Smooth muscle cell (in vitro differentiated cells): Measurements from ENCODE around the gene ZNF134. TPM values are rescaled to one million over a fixed set of nuclear protein-coding genes. Genes with fewer than 3 reads are reported as not detected.

Experiments used
- DNase-seq: peaks from one replicate; lab custom pipeline; 2025; ENCODE audit not compliant: unreplicated experiment; lab: John Stamatoyannopoulos, UW
- H2AFZ ChIP-seq: fragments of 200-600 bp; sonication (generic); 2 replicates; pipeline ENCODE4 v1.6.0; 2016; ENCODE audit warnings: antibody characterized with exemption, low read depth, mild to moderate bottlenecking
- H3F3A ChIP-seq: fragments of 200-600 bp; sonication (generic); 2 replicates; pipeline ENCODE4 v1.6.0; 2017; ENCODE audit warnings: antibody characterized with exemption, low read depth
- H3K27ac ChIP-seq: fragments of 200-600 bp; sonication (generic); 2 replicates; pipeline ENCODE4 v1.5.1; 2016; ENCODE audit warnings: low read depth, mild to moderate bottlenecking
- H3K27me3 ChIP-seq: fragments of 200-600 bp; sonication (generic); 2 replicates; pipeline ENCODE4 v1.6.1; 2016; ENCODE audit warnings: low read depth, mild to moderate bottlenecking
- H3K36me3 ChIP-seq: fragments of 200-600 bp; sonication (generic); 2 replicates; pipeline ENCODE4 v1.5.1; 2016; ENCODE audit warnings: low read depth
- H3K4me1 ChIP-seq: fragments of 200-600 bp; sonication (generic); 2 replicates; pipeline ENCODE4 v1.5.1; 2016; ENCODE audit warnings: low read depth
- H3K4me2 ChIP-seq: fragments of 200-600 bp; sonication (generic); 2 replicates; pipeline ENCODE4 v1.6.0; 2016; ENCODE audit warnings: mild to moderate bottlenecking
- H3K4me3 ChIP-seq: fragments of 200-600 bp; sonication (generic); 2 replicates; pipeline ENCODE4 v1.5.1; 2016; ENCODE audit warnings: mild to moderate bottlenecking
- H3K79me2 ChIP-seq: fragments of 200-600 bp; sonication (generic); 2 replicates; pipeline ENCODE4 v1.6.0; 2016; ENCODE audit warnings: low read depth, mild to moderate bottlenecking
- H3K9ac ChIP-seq: fragments of 200-600 bp; sonication (generic); 2 replicates; pipeline ENCODE4 v1.6.0; 2016; ENCODE audit warnings: low read depth
- H3K9me3 ChIP-seq: fragments of 200-600 bp; sonication (generic); replicated peaks from 2 replicates; pipeline ENCODE4 v1.5.1; 2016; ENCODE audit warnings: low read depth
- H4K20me1 ChIP-seq: fragments of 200-600 bp; sonication (generic); 2 replicates; pipeline ENCODE4 v1.6.0; 2016; ENCODE audit warnings: low read depth
- CTCF ChIP-seq: fragments of 200-600 bp; sonication (generic); IDR thresholded peaks from 2 replicates; pipeline ENCODE4 v1.5.1; 2017; ENCODE audit warnings: borderline replicate concordance, mild to moderate bottlenecking, antibody characterized with exemption; ENCODE audit not compliant: insufficient read depth, poor library complexity, severe bottlenecking
- WGBS: methylation state at CpG from one replicate; pipeline ENCODE4 v1.1.7; 2016; ENCODE audit warnings: low lambda C conversion rate; 5-methylcytosine and 5-hydroxymethylcytosine counted together
- polyA plus RNA-seq: library from polyadenylated mRNA; unstranded; fragments of >200 nt; fragmentation: Nextera tagmentation; extraction: Ambion mirVana; gene quantifications from 2 replicates; pipeline ENCODE4 v1.2.1, GENCODE V29; 2016
- total RNA-seq: library from RNA; depleted of rRNA; stranded (reverse); fragments of >200 nt; gene quantifications from 2 replicates; pipeline ENCODE4 v1.2.3, GENCODE V29; 2014

Gene ZNF134
- total and polyA plus RNA-seq, 2 experiments from 2014 or later, result 7.0 to 27.6 TPM

DNA sequence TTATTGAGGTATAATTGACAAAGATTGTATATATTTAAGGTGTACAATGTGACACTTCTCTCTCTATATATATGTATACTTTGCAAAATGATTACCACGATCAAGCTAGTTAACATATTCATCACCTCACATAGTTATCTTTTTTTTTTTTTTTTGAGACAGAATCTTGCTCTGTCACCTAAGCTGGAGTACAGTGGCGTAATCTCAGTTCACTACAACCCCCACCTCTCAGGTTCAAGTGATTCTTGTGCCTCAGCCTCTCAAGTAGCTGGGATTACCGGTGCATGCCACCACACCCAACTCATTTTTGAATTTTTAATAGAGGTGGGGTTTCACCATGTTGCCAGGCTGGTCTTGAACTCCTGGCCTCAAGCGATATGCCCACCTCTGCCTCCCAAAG is 58.4 kb downstream of the ZNF134 start:
- Histone ChIP-seq H3K9me3 (no peaks in the 10 kb centered on the region), H3K4me2 (no peak overlapping the region), H3F3A (no peaks in the 10 kb centered on the region), H3K9ac (no peak overlapping the region), H3K4me3 (no peak overlapping the region), H3K4me1 (no peaks in the 10 kb centered on the region), H3K27ac (no peak overlapping the region), H3K36me3 (no peaks in the 10 kb centered on the region), H3K79me2 (no peaks in the 10 kb centered on the region), H2AFZ (no peak overlapping the region), H4K20me1 (no peaks in the 10 kb centered on the region), H3K27me3 (no peaks in the 10 kb centered on the region)
- DNase-seq, result no peak
- 86% methylated on average over 4 of the region's 4 CpGs for WGBS
- no peak for TF ChIP-seq CTCF

Other genes starting within 250 kb of the ZNF134 start
- 26.9 and 27.3 TPM in 2 replicates for gene ZNF548, start 224.4 kb upstream of the ZNF134 start, total RNA-seq
- 12.3 and 13.1 TPM in 2 replicates for gene ZNF548, start 224.4 kb upstream of the ZNF134 start, polyA plus RNA-seq
- 4.3 and 7.0 TPM in 2 replicates for gene ZNF17, start 203.1 kb upstream of the ZNF134 start, total RNA-seq
- gene ZNF17, start 203.1 kb upstream of the ZNF134 start, polyA plus RNA-seq, result 0.95 and 3.1 TPM in 2 replicates
- gene ZNF749, start 178.9 kb upstream of the ZNF134 start, total RNA-seq, result 4.0 and 9.4 TPM in 2 replicates
- 1.6 and 3.1 TPM in 2 replicates for gene ZNF749, start 178.9 kb upstream of the ZNF134 start, polyA plus RNA-seq
- 0.45 and 0.67 TPM in 2 replicates for gene VN1R1, start 157.1 kb upstream of the ZNF134 start, total RNA-seq
- gene VN1R1, start 157.1 kb upstream of the ZNF134 start, polyA plus RNA-seq, result 0.50 TPM in 1 of 2 replicates, not detected in the other
- gene ZNF772, start 136.7 kb upstream of the ZNF134 start, total RNA-seq, result 8.2 and 11.2 TPM in 2 replicates
- gene ZNF772, start 136.7 kb upstream of the ZNF134 start, polyA plus RNA-seq, result 1.4 and 2.1 TPM in 2 replicates
- 11.5 and 20.5 TPM in 2 replicates for gene ZNF419, start 126.5 kb upstream of the ZNF134 start, total RNA-seq
- gene ZNF419, start 126.5 kb upstream of the ZNF134 start, polyA plus RNA-seq, result 9.4 and 9.8 TPM in 2 replicates
- gene ZNF773, start 114.3 kb upstream of the ZNF134 start, total RNA-seq, result 7.9 and 17.2 TPM in 2 replicates
- gene ZNF773, start 114.3 kb upstream of the ZNF134 start, polyA plus RNA-seq, result 7.3 and 9.6 TPM in 2 replicates
- 7.0 TPM in 2 replicates for gene ZNF549, start 86.9 kb upstream of the ZNF134 start, total RNA-seq
- gene ZNF549, start 86.9 kb upstream of the ZNF134 start, polyA plus RNA-seq, result 4.4 and 4.7 TPM in 2 replicates
- gene ZNF550, start 54.4 kb upstream of the ZNF134 start, total RNA-seq, result 5.1 and 6.3 TPM in 2 replicates
- gene ZNF550, start 54.4 kb upstream of the ZNF134 start, polyA plus RNA-seq, result 3.6 and 5.9 TPM in 2 replicates
- 5.4 and 6.6 TPM in 2 replicates for gene ZNF416, start 35.3 kb upstream of the ZNF134 start, total RNA-seq
- gene ZNF416, start 35.3 kb upstream of the ZNF134 start, polyA plus RNA-seq, result 3.6 TPM in 2 replicates
- 6.5 and 9.1 TPM in 2 replicates for gene ZIK1, start 30.1 kb upstream of the ZNF134 start, total RNA-seq
- 4.6 and 6.6 TPM in 2 replicates for gene ZIK1, start 30.1 kb upstream of the ZNF134 start, polyA plus RNA-seq
- gene ZNF530, start 14.4 kb upstream of the ZNF134 start, total RNA-seq, result 3.0 and 3.2 TPM in 2 replicates
- gene ZNF530, start 14.4 kb upstream of the ZNF134 start, polyA plus RNA-seq, result 3.5 and 3.7 TPM in 2 replicates
- gene ZNF211, start 18.9 kb downstream of the ZNF134 start, total RNA-seq, result 14.1 and 15.7 TPM in 2 replicates
- 10.5 and 12.1 TPM in 2 replicates for gene ZNF211, start 18.9 kb downstream of the ZNF134 start, polyA plus RNA-seq
- gene ZSCAN4, start 54.7 kb downstream of the ZNF134 start, total RNA-seq, result 0.27 TPM in 1 of 2 replicates, not detected in the other
- 0.38 TPM in 1 of 2 replicates, not detected in the other for gene ZSCAN4, start 54.7 kb downstream of the ZNF134 start, polyA plus RNA-seq
- 8.2 and 11.1 TPM in 2 replicates for gene ZNF551, start 67.7 kb downstream of the ZNF134 start, total RNA-seq
- gene ZNF551, start 67.7 kb downstream of the ZNF134 start, polyA plus RNA-seq, result 1.1 and 1.6 TPM in 2 replicates
- gene ZNF154, start 95.0 kb downstream of the ZNF134 start, total RNA-seq, result 7.3 and 9.6 TPM in 2 replicates
- 3.3 and 8.1 TPM in 2 replicates for gene ZNF154, start 95.0 kb downstream of the ZNF134 start, polyA plus RNA-seq
- gene ZNF671, start 113.4 kb downstream of the ZNF134 start, total RNA-seq, result 4.7 and 7.0 TPM in 2 replicates
- gene ZNF671, start 113.4 kb downstream of the ZNF134 start, polyA plus RNA-seq, result 5.2 and 5.5 TPM in 2 replicates
- gene ZNF776, start 132.6 kb downstream of the ZNF134 start, total RNA-seq, result 12.7 and 13.6 TPM in 2 replicates
- 4.4 and 8.9 TPM in 2 replicates for gene ZNF776, start 132.6 kb downstream of the ZNF134 start, polyA plus RNA-seq
- 8.2 and 20.3 TPM in 2 replicates for gene ZNF586, start 155.4 kb downstream of the ZNF134 start, total RNA-seq
- gene ZNF586, start 155.4 kb downstream of the ZNF134 start, polyA plus RNA-seq, result 3.2 and 4.1 TPM in 2 replicates
- gene ZNF552, start 200.7 kb downstream of the ZNF134 start, total RNA-seq, result 2.8 and 6.7 TPM in 2 replicates
- 1.9 and 6.4 TPM in 2 replicates for gene ZNF552, start 200.7 kb downstream of the ZNF134 start, polyA plus RNA-seq
- gene ZNF587B, start 216.1 kb downstream of the ZNF134 start, total RNA-seq, result 6.7 and 8.0 TPM in 2 replicates
- 1.2 and 4.3 TPM in 2 replicates for gene ZNF587B, start 216.1 kb downstream of the ZNF134 start, polyA plus RNA-seq
- gene ZNF587, start 235.6 kb downstream of the ZNF134 start, total RNA-seq, result 13.9 and 22.8 TPM in 2 replicates
- gene ZNF587, start 235.6 kb downstream of the ZNF134 start, polyA plus RNA-seq, result 3.9 and 8.5 TPM in 2 replicates